Measurements from ENCODE around the gene CD3D.

The CD3D gene
- total RNA-seq: 0 to 2.0 (median 0) reads per million in 17 experiments

DNA sequence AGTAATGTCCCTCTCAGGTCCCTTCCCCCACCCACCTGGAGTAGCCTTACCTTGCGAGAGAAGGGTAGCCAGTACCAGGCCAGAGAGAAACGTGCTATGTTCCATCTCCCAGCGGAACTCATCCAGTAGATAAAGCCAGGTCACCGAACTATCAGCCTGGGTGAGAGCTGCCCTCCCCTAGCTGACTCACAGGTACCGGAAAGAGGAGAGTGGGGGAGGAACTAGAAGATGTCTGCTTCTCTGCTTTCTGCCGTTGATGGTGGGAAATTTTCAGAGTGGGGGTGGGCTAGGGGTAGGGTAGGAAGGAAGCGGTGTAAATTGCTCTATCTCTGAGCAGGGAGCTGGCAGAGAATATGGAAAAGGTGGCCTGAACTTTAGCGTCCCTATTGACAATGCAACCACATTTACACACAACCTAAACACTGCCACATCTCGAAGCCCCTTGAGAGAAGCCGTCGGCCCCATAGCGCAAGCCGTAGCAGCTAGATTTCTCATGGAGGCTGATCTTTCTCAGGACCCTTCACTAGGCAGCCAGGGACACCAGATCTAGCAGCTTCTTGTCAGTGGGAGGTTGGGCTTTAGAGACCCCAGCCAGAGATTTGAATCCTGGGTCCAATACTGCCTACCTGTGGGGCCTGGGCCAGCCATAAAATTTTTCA is at the start of gene CD3D:
Gene CD3D, minus strand, starts transcription at position 203 of the 659 bp plus-strand sequence. Its CDS starts 98 bp downstream, at position 105.
- DNase-seq: no peak

DNA sequence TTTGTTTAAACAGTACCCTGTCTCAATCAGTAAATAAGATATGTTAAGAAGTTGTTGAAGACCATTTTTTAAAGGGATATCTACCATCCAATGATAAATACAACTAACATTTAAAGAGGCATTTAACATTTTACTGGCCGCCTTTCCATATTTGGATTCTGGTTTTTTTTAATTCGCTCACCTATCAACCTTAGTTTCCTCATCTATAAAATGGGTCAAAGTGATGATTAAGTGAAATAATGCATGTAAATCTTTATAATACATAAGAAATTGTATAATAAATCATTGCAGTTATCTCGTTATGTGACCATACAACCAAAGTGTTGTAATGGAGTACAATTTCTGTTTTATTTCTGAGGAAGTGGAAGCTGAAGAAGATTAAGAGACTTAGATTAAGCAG is 41.2 kb upstream of the CD3D start:
- DNase-seq: no peak

DNA sequence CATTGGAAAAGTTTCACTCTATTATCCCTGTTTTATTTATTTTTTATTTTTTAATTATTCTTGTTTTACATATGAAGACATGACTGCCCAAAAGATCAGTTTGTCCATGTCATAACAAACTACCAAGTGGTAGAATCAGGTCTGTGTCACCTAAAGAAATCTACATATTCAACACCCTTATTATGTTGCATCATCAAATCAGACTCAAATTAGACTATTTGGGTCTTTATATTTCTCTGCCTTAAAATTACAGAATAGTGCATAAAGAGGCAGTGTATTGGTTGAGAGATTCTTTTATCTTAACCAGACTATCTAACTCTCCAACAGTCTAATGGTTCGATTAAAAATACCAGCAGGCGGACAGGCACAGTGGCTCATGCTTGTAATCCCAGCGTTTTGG is 40.4 kb upstream of the CD3D start:
- no peak for DNase-seq

DNA sequence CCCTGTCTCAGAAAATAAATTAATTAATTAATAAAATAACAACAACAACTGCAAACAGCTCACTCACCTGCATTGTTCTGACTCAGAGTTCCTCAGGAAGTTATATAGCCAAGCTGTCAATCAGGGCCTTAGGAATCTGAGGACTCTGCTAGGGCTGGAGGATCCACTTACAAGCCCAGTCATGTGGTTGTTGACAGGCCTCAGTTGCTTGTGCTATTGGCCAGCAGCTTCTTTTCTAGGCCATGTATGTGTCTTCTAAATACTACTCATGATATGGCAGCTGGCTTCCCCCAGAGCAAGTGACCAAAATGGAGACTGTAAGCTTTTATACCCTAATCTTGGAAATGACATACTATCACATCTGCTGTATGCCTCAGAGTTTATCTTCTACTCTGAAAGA is 38.1 kb upstream of the CD3D start:
- DNase-seq: no peak

DNA sequence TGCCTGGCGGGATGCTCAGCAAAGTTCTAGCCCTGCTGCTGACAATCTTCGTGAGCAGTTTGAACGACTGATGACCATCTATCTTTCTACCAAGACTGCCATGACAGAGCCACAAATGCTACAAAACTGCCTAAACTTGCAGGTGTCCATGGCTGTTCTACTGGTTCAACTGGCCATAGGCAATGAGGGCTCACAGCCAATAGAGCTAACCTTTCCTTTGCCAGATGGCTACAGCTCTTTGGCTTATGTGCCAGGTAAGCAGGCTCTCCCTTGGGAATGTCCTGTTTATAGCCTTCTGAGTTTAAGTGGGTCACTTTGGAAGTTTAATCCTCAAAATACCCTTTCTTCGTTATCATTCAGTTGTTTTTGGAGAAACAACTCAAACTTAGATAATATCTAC is 37.0 kb upstream of the CD3D start:
- DNase-seq: no peak

DNA sequence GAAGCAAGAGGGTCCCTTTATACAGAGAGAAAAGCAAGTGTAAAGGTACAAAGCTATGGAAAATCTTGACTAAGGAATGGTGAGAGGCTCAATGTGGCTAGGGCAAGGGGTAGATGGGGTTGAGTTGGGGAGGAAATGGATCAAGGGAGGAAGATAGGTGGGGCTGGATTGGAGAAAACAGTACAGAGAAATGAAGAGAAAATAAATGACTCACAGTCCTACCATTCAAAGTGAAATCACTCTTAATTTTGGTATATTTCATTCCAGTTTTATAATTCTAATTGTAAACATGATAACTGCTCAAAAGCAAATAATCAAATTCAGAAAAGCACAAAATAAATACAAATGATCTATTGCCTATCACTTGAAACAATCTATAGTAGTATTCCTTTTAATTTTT is 33.5 kb upstream of the CD3D start:
- no peak for DNase-seq

DNA sequence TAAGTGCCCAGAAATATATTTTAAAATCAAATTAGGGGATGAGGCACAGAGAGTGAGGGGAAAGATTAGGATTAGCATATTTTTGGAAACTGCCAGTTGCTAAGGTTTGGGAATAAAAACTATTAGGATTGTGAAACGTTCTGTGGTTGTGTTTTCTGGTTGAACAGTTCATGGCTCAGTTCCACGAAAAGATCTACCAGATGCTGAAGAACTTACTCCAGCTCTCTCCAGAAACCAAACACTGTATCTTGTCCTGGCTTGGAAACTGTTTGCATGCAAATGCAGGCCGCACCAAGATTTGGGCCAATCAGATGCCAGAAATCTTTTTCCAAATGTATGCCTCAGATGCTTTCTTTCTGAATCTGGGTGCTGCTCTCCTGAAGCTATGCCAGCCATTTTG is 32.2 kb upstream of the CD3D start:
- no peak for DNase-seq

DNA sequence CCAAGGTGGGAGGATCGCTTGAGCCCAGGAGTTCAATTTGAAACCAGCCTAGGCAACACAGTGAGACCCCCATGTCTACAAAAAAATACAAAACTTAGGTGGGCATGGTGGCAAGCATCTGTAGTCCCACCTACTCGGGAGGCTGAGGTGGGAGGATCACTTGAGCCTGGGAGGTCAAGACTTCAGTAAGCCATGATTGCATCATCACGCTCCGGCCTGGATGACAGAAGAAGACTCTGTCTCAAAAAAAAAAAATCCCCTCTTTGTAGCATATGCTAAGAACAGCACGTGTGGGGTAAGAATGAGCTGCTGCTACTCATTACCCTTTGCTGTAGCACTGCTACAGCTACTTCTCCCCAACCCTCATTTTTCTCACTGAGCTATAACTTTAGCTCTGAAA is 31.4 kb upstream of the CD3D start:
- no peak for DNase-seq

DNA sequence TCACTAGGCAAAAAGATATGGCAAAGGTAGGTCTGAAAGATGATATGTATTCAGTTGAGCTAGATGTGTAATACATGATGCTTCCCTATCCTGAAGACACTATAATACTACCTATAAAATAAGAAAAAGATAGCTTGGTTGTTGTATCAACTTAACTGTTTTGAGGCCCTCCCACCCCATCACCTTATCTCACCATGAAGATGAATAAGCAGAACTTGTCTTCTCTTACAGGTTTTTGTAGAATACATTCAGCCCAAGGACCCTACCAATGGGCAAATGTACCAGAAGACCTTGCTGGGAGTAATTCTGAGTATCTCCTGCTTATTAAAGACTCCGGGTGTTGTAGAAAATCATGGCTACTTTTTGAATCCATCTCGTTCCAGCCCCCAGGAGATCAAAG is 30.8 kb upstream of the CD3D start:
- DNase-seq: no peak

DNA sequence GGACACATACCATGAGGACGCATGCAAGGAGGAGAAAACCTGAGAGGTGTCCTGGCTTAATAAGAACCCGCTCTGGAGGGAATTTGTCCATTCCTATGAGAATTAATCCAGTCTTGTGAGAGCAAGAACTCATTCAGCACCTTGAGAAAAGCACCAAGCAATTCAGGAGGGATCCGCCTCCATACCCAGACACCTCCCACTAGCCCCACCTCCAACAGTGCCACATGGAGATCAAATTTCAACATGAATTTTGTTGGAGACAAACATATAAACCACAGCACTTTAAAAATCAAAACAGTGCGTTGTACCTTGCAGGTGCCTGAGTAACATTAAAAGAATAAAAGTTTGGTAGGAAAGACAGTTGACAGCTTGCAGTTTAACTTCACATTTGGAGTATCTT is 28.3 kb upstream of the CD3D start:
- no peak for DNase-seq

DNA sequence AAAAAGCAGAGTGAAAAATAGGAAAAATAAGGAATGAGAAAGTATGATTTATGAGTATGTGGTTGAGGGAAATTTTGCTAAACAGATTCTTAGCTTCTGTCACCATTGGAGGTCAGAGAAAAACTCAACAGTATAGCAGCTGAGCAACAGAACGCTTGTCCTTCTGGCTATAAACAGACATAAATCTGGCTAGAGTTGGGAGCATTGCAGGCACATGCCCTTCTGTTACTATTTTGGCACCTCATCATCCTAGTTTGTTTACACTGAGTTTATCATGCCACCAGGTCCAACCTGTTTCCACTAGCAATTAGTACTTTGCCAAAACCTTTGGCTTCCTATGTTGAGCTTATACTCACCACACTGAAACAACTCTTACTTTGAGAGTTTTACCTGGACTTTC is 23.8 kb upstream of the CD3D start:
- DNase-seq: no peak

DNA sequence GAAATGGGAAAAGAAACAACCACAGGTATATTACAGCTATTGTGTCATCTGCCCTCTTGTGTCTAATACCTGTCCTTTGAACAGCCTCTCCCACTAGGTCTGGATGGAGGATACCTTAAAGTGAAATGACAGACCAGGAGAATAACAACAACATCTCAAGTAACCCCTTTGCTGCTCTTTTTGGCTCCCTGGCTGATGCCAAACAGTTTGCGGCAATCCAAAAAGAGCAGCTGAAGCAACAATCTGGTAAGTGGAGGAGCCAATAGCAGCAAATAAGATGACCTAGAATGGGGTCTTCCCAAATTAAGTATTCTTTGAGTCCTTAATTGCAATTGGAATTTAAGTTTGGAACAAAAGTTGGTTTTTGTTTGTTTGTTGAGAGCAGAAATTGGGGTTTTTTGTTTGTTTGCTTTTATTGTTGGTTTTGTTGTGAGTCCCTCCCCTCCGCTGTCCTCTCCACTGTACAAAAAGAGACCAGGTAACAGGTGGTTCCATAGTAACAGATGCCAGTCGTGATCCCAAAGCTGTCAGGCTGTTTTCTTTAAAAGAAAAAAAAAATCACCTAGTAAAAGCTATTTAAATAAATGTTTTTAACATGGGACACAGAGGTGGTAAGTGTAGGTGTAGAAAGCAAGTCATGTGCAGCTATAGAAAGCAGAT is 22.6 kb upstream of the CD3D start:
- DNase-seq: no peak

DNA sequence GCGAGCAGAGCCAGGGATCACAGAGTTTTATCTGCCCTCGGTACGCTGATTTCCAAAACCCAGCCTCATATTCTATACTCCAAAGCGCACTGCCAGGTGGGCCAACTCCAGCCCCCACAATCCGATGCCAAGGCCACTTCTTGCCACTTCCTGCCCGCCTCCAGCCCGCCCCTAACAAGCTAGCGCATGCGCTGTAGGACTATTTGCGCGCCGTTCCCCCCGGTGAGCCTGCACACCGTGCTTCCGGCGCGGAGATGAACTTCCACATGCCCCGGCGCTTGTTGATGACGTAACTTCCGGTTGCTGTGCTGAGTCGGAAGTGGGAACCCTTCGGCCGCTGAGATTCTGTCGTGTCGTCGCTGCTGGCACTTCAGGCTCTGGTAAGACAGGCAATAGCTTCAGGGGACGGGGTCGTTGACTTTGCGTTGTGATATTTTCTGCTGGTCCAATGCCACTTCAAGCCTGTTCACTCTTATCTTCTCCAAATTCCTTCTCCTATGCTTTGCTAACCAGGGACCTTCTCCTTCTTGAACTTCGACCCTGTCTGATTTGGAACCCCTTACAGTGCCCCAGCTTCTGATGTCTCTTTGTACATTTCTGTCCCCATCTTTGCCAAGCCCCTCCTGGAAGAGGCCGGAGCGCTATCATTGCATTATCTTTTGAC is 16.9 kb upstream of the CD3D start, which contains the start of gene UBE4A:
Gene UBE4A, plus strand, starts transcription at position 306 of the 664 bp plus-strand sequence. CDS start 5,481 bp downstream, outside the sequence.
- DNase-seq: peak; percentile 96 to 98 (median 97)

DNA sequence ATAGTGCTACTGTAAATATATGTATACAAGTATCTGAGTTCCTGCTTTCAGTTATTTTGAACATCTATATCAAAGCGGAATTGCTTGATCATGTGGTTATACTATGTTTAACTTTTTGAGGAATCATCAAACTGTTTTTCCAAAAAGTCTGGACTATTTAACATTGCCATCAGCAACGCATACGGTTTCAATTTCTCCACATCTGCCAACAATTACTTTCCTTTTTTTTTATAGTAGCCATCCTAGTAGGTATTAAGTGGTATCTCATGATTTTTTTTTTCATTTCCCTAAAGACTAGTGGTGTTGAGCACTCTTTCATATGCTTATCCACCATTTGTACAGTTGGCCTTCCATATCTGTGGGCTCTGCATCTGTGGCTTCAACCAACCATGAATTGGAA is 15.6 kb upstream of the CD3D start:
- no peak for DNase-seq

DNA sequence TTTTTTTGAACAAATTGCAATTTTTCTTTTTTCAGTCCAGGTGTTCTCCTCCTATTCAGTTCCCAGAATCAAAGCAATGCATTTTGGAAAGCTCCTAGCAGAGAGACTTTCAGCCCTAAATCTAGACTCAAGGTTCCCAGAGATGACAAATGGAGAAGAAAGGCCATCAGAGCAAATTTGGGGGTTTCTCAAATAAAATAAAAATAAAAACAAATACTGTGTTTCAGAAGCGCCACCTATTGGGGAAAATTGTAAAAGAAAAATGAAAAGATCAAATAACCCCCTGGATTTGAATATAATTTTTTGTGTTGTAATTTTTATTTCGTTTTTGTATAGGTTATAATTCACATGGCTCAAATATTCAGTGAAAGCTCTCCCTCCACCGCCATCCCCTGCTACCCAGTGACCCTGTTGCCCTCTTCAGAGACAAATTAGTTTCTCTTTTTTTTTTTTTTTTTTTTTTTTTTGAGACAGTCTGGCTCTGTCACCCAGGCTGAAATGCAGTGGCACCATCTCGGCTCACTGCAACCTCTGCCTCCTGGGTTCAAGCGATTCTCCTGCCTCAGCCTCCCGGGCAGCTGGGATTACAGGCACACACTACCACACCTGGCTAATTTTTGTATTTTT is 10.7 kb upstream of the CD3D start:
- DNase-seq: peak in 3 of 4 experiments; percentile 34 to 73 (median 49)

DNA sequence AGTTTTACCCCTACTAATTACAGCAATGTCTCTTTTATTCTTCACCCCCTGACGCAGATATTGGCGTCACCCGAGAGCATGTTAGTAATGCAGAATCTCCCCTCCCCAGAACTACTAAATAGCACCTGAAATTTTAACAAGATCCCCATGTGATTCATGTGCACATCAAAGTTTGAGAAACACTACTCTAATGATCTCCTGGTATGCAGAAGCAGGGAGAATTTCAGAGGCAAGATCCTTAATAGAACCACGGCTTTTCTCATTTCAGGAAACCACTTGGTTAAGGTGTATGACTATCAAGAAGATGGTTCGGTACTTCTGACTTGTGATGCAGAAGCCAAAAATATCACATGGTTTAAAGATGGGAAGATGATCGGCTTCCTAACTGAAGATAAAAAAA is 7.0 kb upstream of the CD3D start:
- no peak for DNase-seq

DNA sequence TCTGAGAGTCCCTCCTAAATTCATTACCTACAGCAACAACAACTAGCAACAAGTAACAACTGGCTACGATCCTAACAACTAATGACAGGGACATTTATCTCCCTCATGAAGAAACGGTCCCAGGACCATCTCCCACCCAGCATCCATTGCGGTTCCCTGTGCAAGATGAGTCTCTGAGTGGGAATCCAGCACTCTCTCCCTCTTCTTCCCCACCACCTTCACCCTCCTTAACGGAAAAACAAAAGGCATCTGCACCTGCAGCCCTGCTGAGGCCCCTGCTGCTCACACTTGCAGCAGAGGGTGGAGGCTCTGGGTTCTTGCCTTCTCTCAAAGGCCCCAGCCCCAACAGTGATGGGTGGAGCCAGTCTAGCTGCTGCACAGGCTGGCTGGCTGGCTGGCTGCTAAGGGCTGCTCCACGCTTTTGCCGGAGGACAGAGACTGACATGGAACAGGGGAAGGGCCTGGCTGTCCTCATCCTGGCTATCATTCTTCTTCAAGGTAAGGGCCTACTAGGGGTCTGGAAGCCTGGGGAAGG is 1.5 kb upstream of the CD3D start, which contains the start of gene CD3G:
Gene CD3G, plus strand, starts transcription at position 364 of the 535 bp plus-strand sequence. Its CDS starts 80 bp downstream, at position 444.
- DNase-seq: no peak

DNA sequence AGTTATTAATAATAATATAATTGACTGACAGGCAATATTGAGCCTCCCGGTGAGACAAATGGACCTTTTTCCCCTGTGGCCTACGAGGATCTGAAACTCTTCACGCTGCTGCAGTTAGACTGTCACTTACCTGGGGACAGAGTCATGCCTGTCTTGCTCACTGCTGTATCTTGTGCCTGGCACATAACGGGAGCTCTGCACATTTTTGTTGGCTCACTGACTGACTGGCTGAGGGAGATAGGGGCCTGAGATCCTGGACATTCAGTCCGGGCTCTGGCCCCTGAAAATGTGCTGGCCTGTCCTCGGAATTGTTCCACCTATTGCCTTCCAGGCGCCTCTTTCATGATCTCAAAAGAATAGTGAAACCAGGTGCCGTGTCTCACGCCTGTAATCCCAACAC is 743 bp upstream of the CD3D start:
- DNase-seq: no peak

DNA sequence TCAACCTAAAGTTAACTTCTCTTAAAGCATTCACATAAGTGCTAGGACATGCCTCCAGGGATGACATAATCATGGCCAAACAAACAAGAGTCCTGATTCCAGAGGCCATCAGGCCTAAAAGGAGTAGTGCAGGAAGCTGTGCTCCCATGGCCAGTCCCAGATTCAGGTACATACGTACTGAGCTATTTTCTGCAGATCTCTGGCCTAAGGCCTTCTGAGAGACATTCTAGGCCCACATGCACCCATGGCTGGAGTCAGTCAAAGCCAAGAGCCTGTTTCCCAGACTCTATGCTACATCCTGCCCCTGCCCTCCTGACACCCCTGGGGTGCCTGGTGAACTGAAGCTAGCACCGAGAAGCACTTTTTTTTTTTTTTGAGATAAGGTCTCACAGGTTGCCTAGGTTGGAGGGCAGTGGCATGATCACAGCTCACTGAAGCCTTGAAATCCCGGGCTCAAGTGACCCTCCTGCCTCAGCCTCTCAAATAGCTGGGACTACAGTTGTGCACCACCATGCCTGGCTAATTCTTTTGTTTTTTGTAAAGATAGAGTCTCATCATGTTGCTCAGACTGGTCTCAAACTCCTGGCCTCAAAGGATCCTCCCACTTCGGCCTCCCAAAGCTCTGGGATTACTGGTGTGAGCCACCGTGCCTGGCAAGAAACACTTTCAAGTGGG is 553 bp downstream of the CD3D start:
- no peak for DNase-seq

DNA sequence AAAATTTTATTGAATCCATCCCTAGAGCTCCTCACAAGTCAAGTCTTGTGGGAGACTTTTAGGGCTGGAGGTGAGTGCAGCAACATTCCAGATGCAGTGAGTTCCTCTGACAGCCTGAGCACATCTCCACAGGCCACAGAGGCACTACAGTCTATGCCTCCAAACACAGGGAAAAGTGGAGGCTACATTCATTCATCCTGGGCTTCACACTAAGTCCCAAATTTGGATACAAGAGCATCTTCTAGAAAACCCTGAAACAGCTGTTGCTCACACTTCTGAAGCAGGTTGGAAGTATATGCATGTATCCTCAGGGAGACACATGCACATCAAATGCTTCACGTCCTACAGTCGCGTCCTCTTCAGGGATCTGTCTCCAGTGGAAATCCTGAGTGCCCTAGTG is 1.2 kb downstream of the CD3D start:
- DNase-seq: no peak

DNA sequence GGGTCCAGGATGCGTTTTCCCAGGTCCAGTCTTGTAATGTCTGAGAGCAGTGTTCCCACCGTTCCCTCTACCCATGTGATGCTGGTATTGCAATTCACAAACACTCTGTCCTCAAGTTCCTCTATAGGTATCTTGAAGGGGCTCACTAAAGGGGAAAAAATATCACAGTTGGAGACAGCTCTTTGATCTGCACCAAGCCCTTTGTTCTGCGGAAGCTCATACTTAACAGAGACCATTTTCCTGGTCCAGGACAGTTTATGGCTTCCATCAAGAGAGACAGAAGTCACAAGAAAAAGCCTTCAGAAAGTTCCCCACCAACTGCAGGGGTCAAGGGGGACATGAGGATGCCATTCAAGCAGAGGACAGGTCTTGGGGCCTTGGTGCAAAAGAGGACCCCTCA is 2.1 kb downstream of the CD3D start:
- DNase-seq: no peak

DNA sequence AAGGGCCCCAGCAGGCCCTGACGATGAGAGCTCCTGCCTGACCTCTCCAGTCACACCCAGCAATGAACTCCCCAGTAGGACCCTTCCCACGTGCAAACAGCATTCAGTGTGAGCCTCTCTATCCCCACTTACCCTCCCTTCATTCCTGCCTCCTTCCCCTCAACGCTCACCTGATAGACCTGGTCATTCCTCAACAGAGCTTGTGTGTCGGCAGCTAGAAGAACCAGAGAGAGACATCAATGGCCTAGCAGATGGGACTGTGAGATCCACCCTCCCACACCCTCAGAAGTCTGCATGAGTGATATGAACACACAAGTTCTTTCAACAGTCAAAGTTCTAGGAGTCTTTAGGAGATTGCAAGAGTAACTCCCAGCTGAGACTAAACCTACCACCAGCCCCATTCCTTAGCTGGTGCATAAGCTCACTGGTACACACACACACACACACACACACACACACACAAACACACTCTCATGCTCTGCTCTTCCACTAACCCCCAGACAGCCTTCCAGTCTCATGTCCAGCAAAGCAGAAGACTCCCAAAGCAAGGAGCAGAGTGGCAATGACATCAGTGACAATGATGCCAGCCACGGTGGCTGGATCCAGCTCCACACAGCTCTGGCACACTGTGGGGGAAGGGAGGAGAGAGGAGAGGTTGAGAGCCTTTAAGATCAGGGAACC is 3.1 kb downstream of the CD3D start:
- no peak for DNase-seq

Measured in suppressor macrophage (primary cell).